CD4-positive, alpha-beta T cell treated with Interleukin-15 for 1 hour (primary cell): ENCODE results near the gene MTNR1A.
"Not testable (repeated sequence)": the region's sequence is repeated elsewhere in the genome, so short reads cannot be mapped to it uniquely, and the experiment has no call there.

Source experiments
- DNase-seq: peaks from one replicate; pipeline ENCODE4 v3.0.0-alpha.2; 2020

Gene MTNR1A

GRCh38 chr4:186560647-186561046 lies 5.3 kb upstream of the MTNR1A start:
- DNase-seq, result no peak

GRCh38 chr4:186557486-186557885 lies 2.1 kb upstream of the MTNR1A start:
- no peak for DNase-seq

- no peak for DNase-seq
Observed at GRCh38 chr4:186557061-186557460, 1.7 kb upstream of the MTNR1A start.

- DNase-seq, result no peak
Observed at GRCh38 chr4:186554539-186554913, 841 bp downstream of the MTNR1A start.

GRCh38 chr4:186553717-186554116 lies 1.6 kb downstream of the MTNR1A start:
- no peak for DNase-seq

- no peak for DNase-seq
Observed at GRCh38 chr4:186551849-186552248, 3.5 kb downstream of the MTNR1A start.

- DNase-seq, result no peak
Observed at GRCh38 chr4:186545436-186545835, 9.9 kb downstream of the MTNR1A start.

- no peak for DNase-seq
Observed at GRCh38 chr4:186543206-186543605, 12.2 kb downstream of the MTNR1A start.

GRCh38 chr4:186541801-186542200 lies 13.6 kb downstream of the MTNR1A start:
- no peak for DNase-seq

- DNase-seq, result no peak
Observed at GRCh38 chr4:186537843-186538521, 17.4 kb downstream of the MTNR1A start.

GRCh38 chr4:186536285-186536684 lies 19.1 kb downstream of the MTNR1A start:
- DNase-seq, result no peak

- no peak for DNase-seq
Observed at GRCh38 chr4:186534056-186534455, 21.3 kb downstream of the MTNR1A start.

GRCh38 chr4:186523927-186524326 lies 31.4 kb downstream of the MTNR1A start:
- DNase-seq, result not testable (repeated sequence)

GRCh38 chr4:186516287-186516686 lies 39.1 kb downstream of the MTNR1A start:
- no peak for DNase-seq

- no peak for DNase-seq
Observed at GRCh38 chr4:186514271-186514950, 41.0 kb downstream of the MTNR1A start.

- not testable (repeated sequence) for DNase-seq
Observed at GRCh38 chr4:186504771-186505170, 50.6 kb downstream of the MTNR1A start.

- DNase-seq, result no peak
Observed at GRCh38 chr4:186502231-186502630, 53.1 kb downstream of the MTNR1A start.

GRCh38 chr4:186501554-186501953 lies 53.8 kb downstream of the MTNR1A start:
- no peak for DNase-seq

- no peak for DNase-seq
Observed at GRCh38 chr4:186500721-186501304, 54.6 kb downstream of the MTNR1A start.

GRCh38 chr4:186499467-186499866 lies 55.9 kb downstream of the MTNR1A start:
- DNase-seq, result no peak

GRCh38 chr4:186497043-186497442 lies 58.3 kb downstream of the MTNR1A start:
- no peak for DNase-seq

- DNase-seq, result no peak
Observed at GRCh38 chr4:186494496-186494895, 60.9 kb downstream of the MTNR1A start.

GRCh38 chr4:186487726-186488125 lies 67.6 kb downstream of the MTNR1A start:
- no peak for DNase-seq

GRCh38 chr4:186486172-186486571 lies 69.2 kb downstream of the MTNR1A start:
- no peak for DNase-seq
